Breast epithelium (tissue), 3 donors: ENCODE results near the gene CMTM8.

Experiments
- POLR2A ChIP-seq: fragments of 450-650 bp; IDR thresholded peaks from one replicate; pipeline ENCODE4 v1.6.1; 2016; ENCODE audit warnings: antibody characterized with exemption, mild to moderate bottlenecking, moderate library complexity
- POLR2AphosphoS5 ChIP-seq, 3 donors: sonication (generic); formaldehyde crosslinking; IDR thresholded peaks; one replicate each; pipeline ENCODE4 v1.6.1; 2017; ENCODE audit warnings: antibody characterized with exemption in 3 of 3
- TF ChIP-seq, protein P1 (sequence below), 3 donors: fragments of 450-650 bp; IDR thresholded peaks; one replicate each; pipeline ENCODE4 v1.5.1; 2016 to 2017; ENCODE audit warnings: antibody characterized with exemption in 3 of 3, mild to moderate bottlenecking in 3 of 3, moderate library complexity in 3 of 3

DNA sequence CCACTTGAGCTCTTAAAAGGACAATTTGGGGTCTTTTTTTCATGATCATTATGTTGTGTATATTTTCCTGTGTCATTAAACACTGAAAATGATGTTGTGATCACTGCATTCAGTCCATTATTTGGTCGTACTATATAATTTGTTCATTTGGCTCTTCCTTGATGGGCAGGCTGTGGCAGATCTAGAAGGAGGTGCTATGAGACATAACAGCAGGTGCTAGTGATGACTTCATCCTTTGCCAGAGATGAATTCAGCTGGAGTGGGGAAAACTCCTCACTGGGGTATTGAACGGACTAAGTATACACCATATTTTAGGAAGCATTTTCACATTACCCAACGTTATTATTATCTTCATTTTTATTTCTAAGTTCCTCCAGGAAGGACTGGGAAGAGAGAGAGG, 165.2 kb downstream of the CMTM8 start:
- TF ChIP-seq, protein P1, sequence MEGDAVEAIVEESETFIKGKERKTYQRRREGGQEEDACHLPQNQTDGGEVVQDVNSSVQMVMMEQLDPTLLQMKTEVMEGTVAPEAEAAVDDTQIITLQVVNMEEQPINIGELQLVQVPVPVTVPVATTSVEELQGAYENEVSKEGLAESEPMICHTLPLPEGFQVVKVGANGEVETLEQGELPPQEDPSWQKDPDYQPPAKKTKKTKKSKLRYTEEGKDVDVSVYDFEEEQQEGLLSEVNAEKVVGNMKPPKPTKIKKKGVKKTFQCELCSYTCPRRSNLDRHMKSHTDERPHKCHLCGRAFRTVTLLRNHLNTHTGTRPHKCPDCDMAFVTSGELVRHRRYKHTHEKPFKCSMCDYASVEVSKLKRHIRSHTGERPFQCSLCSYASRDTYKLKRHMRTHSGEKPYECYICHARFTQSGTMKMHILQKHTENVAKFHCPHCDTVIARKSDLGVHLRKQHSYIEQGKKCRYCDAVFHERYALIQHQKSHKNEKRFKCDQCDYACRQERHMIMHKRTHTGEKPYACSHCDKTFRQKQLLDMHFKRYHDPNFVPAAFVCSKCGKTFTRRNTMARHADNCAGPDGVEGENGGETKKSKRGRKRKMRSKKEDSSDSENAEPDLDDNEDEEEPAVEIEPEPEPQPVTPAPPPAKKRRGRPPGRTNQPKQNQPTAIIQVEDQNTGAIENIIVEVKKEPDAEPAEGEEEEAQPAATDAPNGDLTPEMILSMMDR (IDR thresholded peaks at IDR 0.05) = no peak
- TF ChIP-seq POLR2AphosphoS5 (IDR thresholded peaks at IDR 0.05) (no peak), POLR2A (no peak)
